Measurements from ENCODE around the gene CARS2. TPM values are rescaled to one million over a fixed set of nuclear protein-coding genes. Genes with fewer than 3 reads are reported as not detected.

The CARS2 gene
- total RNA-seq, 4 donors from 2014 or later = 49.0 to 78.1 (median 68.4) TPM

DNA sequence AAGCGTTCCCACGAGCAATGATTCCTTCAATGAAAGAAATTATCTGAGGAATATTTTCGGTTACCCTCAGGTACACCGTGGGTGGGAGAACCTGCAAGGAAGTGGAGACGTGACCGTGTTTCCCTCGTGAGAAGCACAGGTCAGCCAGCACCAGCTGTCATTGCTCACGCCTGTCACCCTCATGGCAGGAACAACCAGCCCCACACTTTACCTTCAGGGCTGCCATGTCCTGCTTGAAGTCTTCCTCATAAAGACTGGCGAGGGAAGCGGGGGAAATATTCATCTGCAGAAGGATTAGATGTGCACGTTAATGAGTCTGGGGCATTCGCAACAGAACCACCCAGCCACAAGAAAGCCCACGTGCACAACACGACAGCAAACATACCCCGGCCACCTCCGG lies 18.2 kb downstream of the CARS2 start:
- intact Hi-C loops (cut with DNase I) = no loop called here
- no peak for TF ChIP-seq POLR2A (IDR thresholded peaks at IDR 0.05)
- TF ChIP-seq, protein P1, sequence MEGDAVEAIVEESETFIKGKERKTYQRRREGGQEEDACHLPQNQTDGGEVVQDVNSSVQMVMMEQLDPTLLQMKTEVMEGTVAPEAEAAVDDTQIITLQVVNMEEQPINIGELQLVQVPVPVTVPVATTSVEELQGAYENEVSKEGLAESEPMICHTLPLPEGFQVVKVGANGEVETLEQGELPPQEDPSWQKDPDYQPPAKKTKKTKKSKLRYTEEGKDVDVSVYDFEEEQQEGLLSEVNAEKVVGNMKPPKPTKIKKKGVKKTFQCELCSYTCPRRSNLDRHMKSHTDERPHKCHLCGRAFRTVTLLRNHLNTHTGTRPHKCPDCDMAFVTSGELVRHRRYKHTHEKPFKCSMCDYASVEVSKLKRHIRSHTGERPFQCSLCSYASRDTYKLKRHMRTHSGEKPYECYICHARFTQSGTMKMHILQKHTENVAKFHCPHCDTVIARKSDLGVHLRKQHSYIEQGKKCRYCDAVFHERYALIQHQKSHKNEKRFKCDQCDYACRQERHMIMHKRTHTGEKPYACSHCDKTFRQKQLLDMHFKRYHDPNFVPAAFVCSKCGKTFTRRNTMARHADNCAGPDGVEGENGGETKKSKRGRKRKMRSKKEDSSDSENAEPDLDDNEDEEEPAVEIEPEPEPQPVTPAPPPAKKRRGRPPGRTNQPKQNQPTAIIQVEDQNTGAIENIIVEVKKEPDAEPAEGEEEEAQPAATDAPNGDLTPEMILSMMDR (IDR thresholded peaks at IDR 0.05) = no peak
- Histone ChIP-seq H3K27ac (no peak overlapping the region), H3K36me3 (peaks cover 5 to 24% of the 10 kb centered on the region in 2 donors), H3K4me1 (no peaks in the 10 kb centered on the region), H3K9me3 (no peaks in the 10 kb centered on the region), H3K4me3 (replicated peaks in 1 of 3) (no peak overlapping the region), H3K27me3 (no peaks in the 10 kb centered on the region)
- 91 to 95% methylated on average over 16 of the region's 16 CpGs for WGBS, 2 donors
- DNase-seq = no peak

DNA sequence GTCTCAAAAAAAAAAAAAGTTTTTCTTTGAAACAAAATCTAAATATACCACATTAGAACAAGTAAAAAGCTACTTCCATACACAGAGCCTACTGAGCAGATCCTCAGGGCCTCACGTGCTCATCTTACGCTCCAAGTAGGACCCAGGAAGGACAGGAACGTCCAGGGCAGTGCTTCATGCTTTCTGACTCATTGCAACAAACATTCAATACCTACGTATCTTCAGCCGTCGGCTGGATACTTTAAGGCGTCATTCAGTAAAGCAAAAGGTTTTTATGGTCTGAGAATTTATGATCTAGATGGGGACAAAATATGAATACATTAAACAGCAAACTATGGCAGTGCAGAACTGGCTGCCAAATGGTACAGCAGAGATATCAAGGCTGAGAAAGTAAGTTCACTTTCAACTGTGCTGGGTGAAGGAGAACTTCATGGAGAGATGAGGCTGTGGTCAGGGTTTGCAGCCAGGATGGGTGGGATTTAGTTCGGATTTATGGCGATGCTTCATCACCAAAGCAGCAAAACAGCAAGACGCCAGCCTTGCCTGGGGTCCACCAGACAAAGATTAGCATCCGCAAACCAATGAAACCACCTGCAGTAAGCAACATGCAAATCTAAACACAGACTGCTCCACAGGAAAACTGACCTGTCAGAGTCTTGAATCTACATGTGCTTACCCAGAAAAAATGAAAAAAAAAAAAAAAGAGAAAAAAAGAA lies 20.5 kb downstream of the CARS2 start:
- Histone ChIP-seq H3K9me3 (no peaks in the 10 kb centered on the region), H3K4me3 (replicated peaks in 1 of 3) (no peak overlapping the region), H3K4me1 (no peaks in the 10 kb centered on the region), H3K36me3 (peaks cover 13 to 31% of the 10 kb centered on the region in 2 donors), H3K27me3 (no peaks in the 10 kb centered on the region), H3K27ac (no peak overlapping the region)
- intact Hi-C loops (cut with DNase I) = no loop called here
- 90 to 91% methylated on average over 11 of the region's 11 CpGs for WGBS, 2 donors
- DNase-seq = no peak
- TF ChIP-seq, protein P1 (IDR thresholded peaks at IDR 0.05) = no peak

DNA sequence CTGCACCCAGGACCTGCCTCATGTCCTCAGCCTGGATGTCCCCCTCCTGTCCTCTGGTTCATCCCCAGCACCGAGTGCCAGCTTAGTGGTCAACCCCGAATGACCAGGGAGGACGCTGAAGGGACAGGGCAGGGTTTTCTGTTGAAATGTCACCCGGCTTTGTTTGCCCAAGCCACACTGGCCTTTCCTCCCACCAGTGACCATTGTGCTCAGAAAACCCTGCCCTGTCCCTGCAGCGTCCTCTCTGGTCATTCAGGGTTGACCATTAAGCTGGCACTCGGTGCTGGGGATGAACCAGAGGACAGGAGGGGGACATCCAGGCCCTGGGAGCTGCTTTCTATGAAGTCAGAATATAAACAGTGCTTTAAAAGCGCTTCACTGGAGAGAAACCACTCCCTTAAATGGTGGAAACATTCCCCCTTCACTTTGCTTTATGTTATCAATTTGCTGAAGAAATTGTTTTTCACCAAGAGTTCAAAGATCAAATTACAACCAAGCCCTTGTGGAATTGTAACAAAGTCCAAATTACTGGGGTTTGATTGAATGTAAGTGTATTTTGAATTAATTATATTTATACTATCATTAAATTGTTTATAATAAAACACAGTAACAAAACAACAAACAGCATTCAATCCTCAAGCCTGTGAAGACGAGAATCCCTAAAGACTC lies 21.4 kb downstream of the CARS2 start:
- 93 to 94% methylated on average over 8 of the region's 8 CpGs for WGBS, 2 donors
- Histone ChIP-seq H3K4me1 (no peaks in the 10 kb centered on the region), H3K36me3 (peaks cover 13 to 31% of the 10 kb centered on the region in 2 donors), H3K27me3 (no peaks in the 10 kb centered on the region), H3K27ac (no peak overlapping the region), H3K4me3 (replicated peaks in 1 of 3) (no peak overlapping the region), H3K9me3 (no peaks in the 10 kb centered on the region)
- intact Hi-C loops (cut with DNase I) = no loop called here
- no peak for TF ChIP-seq POLR2A (IDR thresholded peaks at IDR 0.05)
- TF ChIP-seq, protein P1 (IDR thresholded peaks at IDR 0.05) = no peak
- no peak for DNase-seq

DNA sequence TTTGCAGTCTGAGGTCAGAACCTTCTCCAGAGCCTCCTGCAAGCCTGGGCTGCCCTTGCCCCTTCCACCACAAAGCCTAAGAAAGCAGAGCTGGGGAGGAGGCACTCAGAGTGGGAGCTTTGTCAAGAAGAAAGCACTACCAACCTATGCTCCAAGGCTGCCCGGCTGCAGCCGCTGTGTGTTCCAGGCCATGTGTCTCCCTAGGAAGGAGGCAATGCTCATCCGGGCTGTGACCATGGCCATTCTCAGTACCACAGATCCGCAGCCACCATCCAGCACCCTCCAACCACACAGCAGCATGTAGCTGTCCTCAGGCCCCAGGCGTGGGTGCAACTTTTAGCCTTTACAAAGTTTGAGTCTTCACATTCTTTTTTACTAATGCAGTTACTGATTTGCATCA lies 22.0 kb downstream of the CARS2 start:
- TF ChIP-seq POLR2A (IDR thresholded peaks at IDR 0.05) = no peak
- TF ChIP-seq, protein P1 (IDR thresholded peaks at IDR 0.05) = no peak
- peaks cover 13 to 31% of the 10 kb centered on the region in 2 donors for H3K36me3 ChIP-seq
- no peaks in the 10 kb centered on the region for H3K4me1 ChIP-seq
- no peak for DNase-seq
- H3K9me3 ChIP-seq = no peaks in the 10 kb centered on the region
- H3K27ac ChIP-seq = no peak overlapping the region
- H3K4me3 ChIP-seq (replicated peaks in 1 of 3) = no peak overlapping the region
- intact Hi-C loops (cut with DNase I) = no loop called here
- 100% methylated on average over 2 to 5 of the region's 5 CpGs for WGBS, 2 donors
- H3K27me3 ChIP-seq = no peaks in the 10 kb centered on the region

DNA sequence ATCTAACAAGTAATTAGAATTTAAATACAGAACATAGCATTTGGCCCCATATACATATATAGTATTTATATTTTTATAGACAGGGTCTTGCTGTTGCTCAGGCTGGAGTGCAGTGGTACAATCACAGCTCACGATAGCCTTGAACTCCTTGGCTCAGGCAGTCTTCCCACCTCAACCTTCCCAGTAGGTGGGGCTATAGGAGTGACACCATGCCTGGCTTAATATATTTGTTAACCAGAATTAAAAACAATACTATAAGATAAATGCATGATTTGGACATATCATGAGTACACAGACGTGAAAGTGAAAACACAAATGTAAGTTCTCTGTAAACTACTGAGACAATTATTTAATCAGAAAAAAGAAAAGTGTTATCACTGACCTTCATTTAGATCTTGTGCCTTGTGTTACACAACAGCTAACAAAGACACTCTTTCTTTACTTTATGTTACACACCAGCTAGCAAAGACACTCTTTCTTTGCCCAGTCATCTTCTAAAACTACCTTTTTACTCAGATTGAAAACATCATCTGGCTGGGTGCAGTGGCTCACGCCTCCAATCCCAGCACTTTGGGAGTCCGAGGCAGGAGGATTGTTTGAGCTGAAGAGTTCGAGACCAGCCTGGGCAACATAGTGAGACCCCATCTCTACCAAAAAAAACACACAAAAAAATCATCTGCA lies 22.6 kb downstream of the CARS2 start:
- Histone ChIP-seq H3K27ac (no peak overlapping the region), H3K4me1 (no peaks in the 10 kb centered on the region), H3K36me3 (peaks cover 13 to 31% of the 10 kb centered on the region in 2 donors), H3K9me3 (no peaks in the 10 kb centered on the region), H3K4me3 (replicated peaks in 1 of 3) (no peak overlapping the region), H3K27me3 (no peaks in the 10 kb centered on the region)
- 82 to 90% methylated on average over 5 of the region's 5 CpGs for WGBS, 2 donors
- TF ChIP-seq POLR2A (IDR thresholded peaks at IDR 0.05) = no peak
- TF ChIP-seq, protein P1 (IDR thresholded peaks at IDR 0.05) = peak in 2 of 6 experiments; percentile 29 to 42
- intact Hi-C loops (cut with DNase I) = no loop called here
- DNase-seq = no peak
